ENCODE measurements around the gene ACAA1.

Gene ACAA1

GRCh38 chr3:38118421-38119247 lies 18.3 kb downstream of the ACAA1 start:
- DNase-seq = no peak

- DNase-seq = peak; percentile 69
These were observed 19.0 kb downstream of the ACAA1 start for GRCh38 chr3:38117748-38118420.

- DNase-seq = no peak
These were observed 19.7 kb downstream of the ACAA1 start for GRCh38 chr3:38117163-38117716.

GRCh38 chr3:38116471-38117162 lies 20.3 kb downstream of the ACAA1 start:
- no peak for DNase-seq

GRCh38 chr3:38115645-38116427 lies 21.1 kb downstream of the ACAA1 start:
- no peak for DNase-seq

- no peak for DNase-seq
These were observed 21.9 kb downstream of the ACAA1 start for GRCh38 chr3:38114875-38115644.

GRCh38 chr3:38114052-38114874 lies 22.7 kb downstream of the ACAA1 start:
- DNase-seq = no peak

GRCh38 chr3:38112378-38112761 lies 24.6 kb downstream of the ACAA1 start:
- DNase-seq = no peak

GRCh38 chr3:38111696-38112377 lies 25.1 kb downstream of the ACAA1 start:
- no peak for DNase-seq

GRCh38 chr3:38111201-38111600 lies 25.7 kb downstream of the ACAA1 start:
- DNase-seq = no peak

GRCh38 chr3:38110314-38111050 lies 26.4 kb downstream of the ACAA1 start:
- DNase-seq = no peak

- no peak for DNase-seq
These were observed 27.2 kb downstream of the ACAA1 start for GRCh38 chr3:38109580-38110313.

GRCh38 chr3:38108649-38109579 lies 28.0 kb downstream of the ACAA1 start:
- no peak for DNase-seq

- no peak for DNase-seq
These were observed 28.8 kb downstream of the ACAA1 start for GRCh38 chr3:38107911-38108648.

- DNase-seq = no peak
These were observed 31.4 kb downstream of the ACAA1 start for GRCh38 chr3:38105525-38105924.

- DNase-seq = no peak
These were observed 34.5 kb downstream of the ACAA1 start for GRCh38 chr3:38102444-38102814.
